ENCODE measurements around the gene RARG.
"Not testable (repeated sequence)": the region's sequence is repeated elsewhere in the genome, so short reads cannot be mapped to it uniquely, and the experiment has no call there.

Gene RARG

GRCh38 chr12:53208435-53208834, 23.6 kb downstream of the RARG start:
- no peak for DNase-seq (ENCODE audit: low read depth)

GRCh38 chr12:53207042-53207441, 25.0 kb downstream of the RARG start, which contains the start of gene ITGB7:
Gene ITGB7 (minus strand): TSS chr12:53207251. CDS start chr12:53200443, 6,808 bp downstream.
- no peak for DNase-seq (ENCODE audit: low read depth)

GRCh38 chr12:53205747-53206419, 26.1 kb downstream of the RARG start:
- DNase-seq (ENCODE audit: low read depth), result peak; percentile 68

- DNase-seq (ENCODE audit: low read depth), result no peak
These were observed 27.7 kb downstream of the RARG start for GRCh38 chr12:53204351-53204750.

GRCh38 chr12:53202316-53202715, 29.7 kb downstream of the RARG start:
- DNase-seq (ENCODE audit: low read depth), result not testable (repeated sequence)

- no peak for DNase-seq (ENCODE audit: low read depth)
These were observed 30.4 kb downstream of the RARG start for GRCh38 chr12:53201639-53202038.

- no peak for DNase-seq (ENCODE audit: low read depth)
These were observed 30.9 kb downstream of the RARG start for GRCh38 chr12:53201177-53201541.

- DNase-seq (ENCODE audit: low read depth), result no peak
These were observed 31.4 kb downstream of the RARG start for GRCh38 chr12:53200458-53201176.

- DNase-seq (ENCODE audit: low read depth), result no peak
These were observed 31.9 kb downstream of the RARG start for GRCh38 chr12:53200107-53200457.

- DNase-seq (ENCODE audit: low read depth), result no peak
These were observed 32.3 kb downstream of the RARG start for GRCh38 chr12:53199700-53200099.

- no peak for DNase-seq (ENCODE audit: low read depth)
These were observed 33.4 kb downstream of the RARG start for GRCh38 chr12:53198486-53199110.

- DNase-seq (ENCODE audit: low read depth), result no peak
These were observed 34.9 kb downstream of the RARG start for GRCh38 chr12:53197011-53197640.

GRCh38 chr12:53196486-53196885, 35.5 kb downstream of the RARG start:
- DNase-seq (ENCODE audit: low read depth), result no peak

GRCh38 chr12:53195516-53196420, 36.2 kb downstream of the RARG start:
- no peak for DNase-seq (ENCODE audit: low read depth)

GRCh38 chr12:53194973-53195372, 37.0 kb downstream of the RARG start:
- DNase-seq (ENCODE audit: low read depth), result no peak

GRCh38 chr12:53193985-53194716, 37.9 kb downstream of the RARG start:
- DNase-seq (ENCODE audit: low read depth), result no peak

GRCh38 chr12:53193040-53193439, 39.0 kb downstream of the RARG start:
- no peak for DNase-seq (ENCODE audit: low read depth)

GRCh38 chr12:53192531-53193021, 39.4 kb downstream of the RARG start:
- DNase-seq (ENCODE audit: low read depth), result no peak

GRCh38 chr12:53191885-53192530, 40.0 kb downstream of the RARG start:
- no peak for DNase-seq (ENCODE audit: low read depth)

Data from non-pigmented ciliary epithelial cell (primary cell).